Tibial artery (tissue), 4 donors: Measurements from ENCODE around the gene SNURF.
A peak's percentile ranks its signal among the peaks of the same experiment; 100 is the strongest.

Experiments used
- DNase-seq, 2 donors: peaks; one replicate each; pipeline ENCODE4 v3.0.0-alpha.2; 2019
- H3K27ac ChIP-seq, 2 donors: fragments of 200-600 bp; sonication (generic) in 1 of 2; 1 replicate in 1 of 2; 2 replicates in 1 of 2; pipeline ENCODE4 v1.5.1; 2018 to 2019; ENCODE audit warnings: mild to moderate bottlenecking in 1 of 2
- H3K27me3 ChIP-seq, 2 donors: fragments of 200-600 bp; sonication (generic) in 1 of 2; one replicate each; pipeline versions ENCODE4 v1.5.1 to v1.6.0; 2016 to 2019
- H3K36me3 ChIP-seq, 3 donors: fragments of 200-600 bp; sonication (generic) in 2 of 3; one replicate each; pipeline ENCODE4 v1.5.1; 2016 to 2019; ENCODE audit warnings: mild to moderate bottlenecking in 2 of 3
- H3K4me1 ChIP-seq, 4 donors: fragments of 200-600 bp; sonication (generic) in 2 of 4; 1 replicate in 3 of 4; 2 replicates in 1 of 4; pipeline ENCODE4 v1.5.1; 2016 to 2019
- H3K4me3 ChIP-seq, 2 donors: fragments of 200-600 bp; sonication (generic) in 1 of 2; 1 replicate in 1 of 2; 2 replicates in 1 of 2; pipeline ENCODE4 v1.5.1; 2018 to 2019; ENCODE audit warnings: mild to moderate bottlenecking in 2 of 2
- H3K9me3 ChIP-seq, 3 donors: fragments of 200-600 bp; sonication (generic) in 1 of 3; one replicate each; pipeline ENCODE4 v1.5.1; 2016 to 2019
- CTCF ChIP-seq, 2 experiments: fragments of 200-600 bp in 1 of 2; fragments of 450-650 bp in 1 of 2; IDR thresholded peaks; one replicate each; pipeline ENCODE4 v1.5.1; 2017 to 2019; ENCODE audit warnings: antibody characterized with exemption in 2 of 2, mild to moderate bottlenecking in 1 of 2, moderate library complexity in 1 of 2
- intact Hi-C: fragments of 100-400 bp; cut with DNase I; formaldehyde crosslinking; loops from one replicate; pipeline ENCODE4 v1.15.0; 2023; ENCODE audit warnings: low total_unique reads

The SNURF gene

GRCh38 chr15:24957691-24958090 is 2.9 kb downstream of the SNURF start:
- peaks cover 0 to 7% (median 0%) of the 10 kb centered on the region in 4 donors for H3K4me1 ChIP-seq
- TF ChIP-seq CTCF (IDR thresholded peaks at IDR 0.05): no peak
- no peak for DNase-seq
- H3K4me3 ChIP-seq: no peak overlapping the region
- peaks cover 0 to 3% (median 0%) of the 10 kb centered on the region in 3 donors for H3K9me3 ChIP-seq
- H3K27ac ChIP-seq: peak overlapping the region in 1 of 2 donors; percentile 88
- H3K27me3 ChIP-seq: no peaks in the 10 kb centered on the region
- H3K36me3 ChIP-seq: peaks cover 4 to 9% (median 5%) of the 10 kb centered on the region in 3 donors
- intact Hi-C loops: no loop called here

- no peak overlapping the region for H3K4me3 ChIP-seq
- peaks cover 0 to 13% (median 9%) of the 10 kb centered on the region in 3 donors for H3K9me3 ChIP-seq
- H3K27me3 ChIP-seq: no peaks in the 10 kb centered on the region
- DNase-seq: no peak
- intact Hi-C loops: no loop called here
- no peak overlapping the region for H3K27ac ChIP-seq
- peaks cover 42 to 50% (median 47%) of the 10 kb centered on the region in 3 donors for H3K36me3 ChIP-seq
- H3K4me1 ChIP-seq: peaks cover 0 to 7% (median 0%) of the 10 kb centered on the region in 4 donors
- TF ChIP-seq CTCF (IDR thresholded peaks at IDR 0.05): no peak
Measured at GRCh38 chr15:24961967-24962366, 7.2 kb downstream of the SNURF start.

- H3K27ac ChIP-seq: no peak overlapping the region
- TF ChIP-seq CTCF (IDR thresholded peaks at IDR 0.05): no peak
- H3K27me3 ChIP-seq: no peaks in the 10 kb centered on the region
- intact Hi-C loops: no loop called here
- peaks cover 0 to 20% (median 14%) of the 10 kb centered on the region in 3 donors for H3K9me3 ChIP-seq
- no peak for DNase-seq
- peaks cover 52 to 57% (median 56%) of the 10 kb centered on the region in 3 donors for H3K36me3 ChIP-seq
- H3K4me1 ChIP-seq: peaks cover 0 to 7% (median 0%) of the 10 kb centered on the region in 4 donors
- H3K4me3 ChIP-seq: no peak overlapping the region
Measured at GRCh38 chr15:24962880-24963279, 8.1 kb downstream of the SNURF start.

GRCh38 chr15:24966364-24967103 is 11.7 kb downstream of the SNURF start:
- no peak for TF ChIP-seq CTCF (IDR thresholded peaks at IDR 0.05)
- Histone ChIP-seq H3K4me3 (no peak overlapping the region), H3K4me1 (peaks cover 0 to 3% (median 0%) of the 10 kb centered on the region in 4 donors), H3K27ac (no peak overlapping the region), H3K36me3 (peaks cover 80 to 91% (median 90%) of the 10 kb centered on the region in 3 donors), H3K9me3 (peaks cover 0 to 30% (median 11%) of the 10 kb centered on the region in 3 donors), H3K27me3 (no peaks in the 10 kb centered on the region)
- intact Hi-C loops: no loop called here
- DNase-seq: no peak

GRCh38 chr15:24971052-24971451 is 16.3 kb downstream of the SNURF start:
- DNase-seq: no peak
- intact Hi-C loops: no loop called here
- Histone ChIP-seq H3K4me3 (no peak overlapping the region), H3K27me3 (no peaks in the 10 kb centered on the region), H3K36me3 (peaks cover 84 to 96% (median 86%) of the 10 kb centered on the region in 3 donors), H3K9me3 (peaks cover 0 to 46% (median 11%) of the 10 kb centered on the region in 3 donors), H3K27ac (no peak overlapping the region), H3K4me1 (no peaks in the 10 kb centered on the region)
- no peak for TF ChIP-seq CTCF (IDR thresholded peaks at IDR 0.05)
